Astrocyte of the spinal cord (primary cell): ENCODE results near the gene LOC101059915.
A peak's percentile ranks its signal among the peaks of the same experiment; 100 is the strongest.
"Not testable (repeated sequence)": the region's sequence is repeated elsewhere in the genome, so short reads cannot be mapped to it uniquely, and the experiment has no call there.

Source experiments
- DNase-seq: peaks from one replicate; pipeline ENCODE4 v3.0.0; 2011; ENCODE audit warnings: low read depth, low spot score
- H3K4me3 ChIP-seq: 2 replicates; pipeline ENCODE4 v1.5.1; 2011; ENCODE audit warnings: low read depth, mild to moderate bottlenecking, low read length, moderate library complexity
- in situ Hi-C: cut with HindIII; loops from 2 replicates; pipeline ENCODE4 v1.10.0; 2017; ENCODE audit warnings: low sequenced_read_pairs
- TF ChIP-seq, protein P1 (sequence below): IDR thresholded peaks from 2 replicates; pipeline ENCODE4 v1.5.1; 2012; ENCODE audit warnings: low read depth, mild to moderate bottlenecking, low read length, inconsistent platforms

Gene LOC101059915

DNA sequence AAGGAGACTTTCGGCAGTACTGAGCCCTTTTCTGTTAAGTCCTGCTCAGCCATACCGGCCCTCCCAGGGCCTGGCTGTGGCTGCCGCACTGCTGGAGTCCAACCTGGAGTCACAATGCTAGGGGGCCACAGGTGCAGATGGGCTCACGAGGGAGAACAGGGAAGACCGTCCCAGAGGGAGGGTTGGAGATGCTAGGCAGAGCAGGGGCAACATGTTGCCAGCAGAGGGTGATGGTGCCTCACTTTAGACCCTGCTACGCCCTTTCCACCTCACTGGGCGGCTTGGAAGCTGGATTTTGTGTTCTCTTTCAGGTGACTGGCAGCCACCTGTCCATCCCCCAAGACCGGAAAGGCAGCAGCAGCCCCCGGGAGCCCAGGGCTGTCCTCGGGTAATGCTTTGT is 2.6 kb downstream of the LOC101059915 start:
- DNase-seq, H3K4me3 ChIP-seq, in situ Hi-C loops: not testable (repeated sequence)
- TF ChIP-seq, protein P1, sequence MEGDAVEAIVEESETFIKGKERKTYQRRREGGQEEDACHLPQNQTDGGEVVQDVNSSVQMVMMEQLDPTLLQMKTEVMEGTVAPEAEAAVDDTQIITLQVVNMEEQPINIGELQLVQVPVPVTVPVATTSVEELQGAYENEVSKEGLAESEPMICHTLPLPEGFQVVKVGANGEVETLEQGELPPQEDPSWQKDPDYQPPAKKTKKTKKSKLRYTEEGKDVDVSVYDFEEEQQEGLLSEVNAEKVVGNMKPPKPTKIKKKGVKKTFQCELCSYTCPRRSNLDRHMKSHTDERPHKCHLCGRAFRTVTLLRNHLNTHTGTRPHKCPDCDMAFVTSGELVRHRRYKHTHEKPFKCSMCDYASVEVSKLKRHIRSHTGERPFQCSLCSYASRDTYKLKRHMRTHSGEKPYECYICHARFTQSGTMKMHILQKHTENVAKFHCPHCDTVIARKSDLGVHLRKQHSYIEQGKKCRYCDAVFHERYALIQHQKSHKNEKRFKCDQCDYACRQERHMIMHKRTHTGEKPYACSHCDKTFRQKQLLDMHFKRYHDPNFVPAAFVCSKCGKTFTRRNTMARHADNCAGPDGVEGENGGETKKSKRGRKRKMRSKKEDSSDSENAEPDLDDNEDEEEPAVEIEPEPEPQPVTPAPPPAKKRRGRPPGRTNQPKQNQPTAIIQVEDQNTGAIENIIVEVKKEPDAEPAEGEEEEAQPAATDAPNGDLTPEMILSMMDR: peak; percentile 38

DNA sequence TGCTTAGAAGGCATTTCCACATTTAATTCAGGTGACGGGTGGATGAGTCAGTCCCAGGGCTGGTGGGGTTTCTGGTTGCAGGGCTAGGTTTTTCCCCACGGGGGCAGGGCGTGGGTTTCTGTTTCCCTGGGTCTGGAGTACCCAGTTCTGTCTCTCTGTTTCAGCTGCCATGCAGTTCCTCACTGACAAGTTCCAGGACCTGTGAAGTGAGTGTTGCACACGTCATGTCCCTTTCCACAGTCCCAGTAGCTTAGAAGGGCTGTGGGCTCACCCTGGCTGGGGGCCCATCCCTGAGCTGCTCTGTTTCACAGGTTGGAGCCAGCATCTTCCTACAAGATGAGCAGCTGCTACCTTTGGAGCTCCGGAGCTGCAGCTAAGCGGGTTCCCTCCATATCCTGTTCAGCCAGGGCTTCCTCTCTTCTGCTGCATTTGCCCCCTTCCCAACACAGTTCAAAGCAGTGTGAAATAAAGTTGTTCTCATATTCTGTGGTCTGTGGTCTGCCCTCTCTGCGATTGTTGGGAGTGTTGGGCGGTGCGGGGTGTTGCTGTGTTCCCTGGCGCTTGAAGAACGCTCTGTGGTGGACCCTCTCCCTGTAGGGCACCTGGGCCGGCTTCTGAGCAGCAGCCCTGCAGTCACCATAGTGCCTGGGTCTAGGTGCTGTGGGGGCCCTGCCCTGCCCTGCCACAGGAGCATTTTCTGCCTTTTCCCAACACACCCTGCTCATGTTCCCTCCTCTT is 3.9 kb downstream of the LOC101059915 start:
- in situ Hi-C loops: no loop called here
- no peak for DNase-seq
- TF ChIP-seq, protein P1: no peak
- no peak overlapping the region for H3K4me3 ChIP-seq

DNA sequence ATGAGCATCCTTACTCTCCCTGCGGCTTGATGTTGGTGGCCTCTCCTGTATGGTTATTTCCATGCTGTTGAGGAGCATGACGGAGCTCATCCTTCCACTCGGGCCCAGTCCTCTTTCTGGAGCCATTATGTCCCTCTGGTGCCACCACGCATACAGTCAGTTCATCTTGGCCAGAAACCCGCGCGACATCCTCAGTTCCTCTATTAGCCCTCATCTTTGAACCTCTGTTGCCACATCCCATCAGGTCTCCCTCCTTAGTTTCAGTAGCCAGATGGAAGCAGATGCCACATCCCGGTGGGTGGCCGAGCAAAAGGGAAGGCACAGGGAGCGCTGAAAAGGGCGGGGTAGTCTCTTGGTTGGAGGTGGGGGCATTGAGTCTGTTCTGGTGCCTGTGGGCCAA is 4.6 kb downstream of the LOC101059915 start:
- no peak for DNase-seq
- in situ Hi-C loops: no loop called here

DNA sequence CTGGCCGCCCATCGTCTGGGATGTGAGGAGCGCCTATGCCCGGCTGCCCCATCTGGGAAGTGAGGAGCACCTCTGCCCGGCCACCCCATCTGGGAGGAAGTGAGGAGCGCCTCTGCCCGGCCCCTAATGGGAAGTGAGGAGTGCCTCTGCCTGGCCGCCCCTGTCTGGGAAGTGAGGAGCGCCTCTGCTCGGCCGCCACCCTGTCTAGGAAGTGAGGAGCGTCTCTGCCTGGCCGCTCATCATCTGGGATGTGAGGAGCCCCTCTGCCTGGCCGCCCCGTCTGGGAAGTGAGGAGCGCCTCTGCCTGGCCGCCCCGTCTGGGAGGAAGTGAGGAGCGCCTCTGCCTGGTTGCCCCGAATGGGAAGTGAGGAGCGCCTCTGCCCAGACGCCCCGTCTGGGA is 8.3 kb downstream of the LOC101059915 start:
- DNase-seq, H3K4me3 ChIP-seq, in situ Hi-C loops: not testable (repeated sequence)

More for the DNA sequence above, 4.6 kb downstream of the LOC101059915 start:
- TF ChIP-seq, protein P1: no peak
- no peak overlapping the region for H3K4me3 ChIP-seq

DNA sequence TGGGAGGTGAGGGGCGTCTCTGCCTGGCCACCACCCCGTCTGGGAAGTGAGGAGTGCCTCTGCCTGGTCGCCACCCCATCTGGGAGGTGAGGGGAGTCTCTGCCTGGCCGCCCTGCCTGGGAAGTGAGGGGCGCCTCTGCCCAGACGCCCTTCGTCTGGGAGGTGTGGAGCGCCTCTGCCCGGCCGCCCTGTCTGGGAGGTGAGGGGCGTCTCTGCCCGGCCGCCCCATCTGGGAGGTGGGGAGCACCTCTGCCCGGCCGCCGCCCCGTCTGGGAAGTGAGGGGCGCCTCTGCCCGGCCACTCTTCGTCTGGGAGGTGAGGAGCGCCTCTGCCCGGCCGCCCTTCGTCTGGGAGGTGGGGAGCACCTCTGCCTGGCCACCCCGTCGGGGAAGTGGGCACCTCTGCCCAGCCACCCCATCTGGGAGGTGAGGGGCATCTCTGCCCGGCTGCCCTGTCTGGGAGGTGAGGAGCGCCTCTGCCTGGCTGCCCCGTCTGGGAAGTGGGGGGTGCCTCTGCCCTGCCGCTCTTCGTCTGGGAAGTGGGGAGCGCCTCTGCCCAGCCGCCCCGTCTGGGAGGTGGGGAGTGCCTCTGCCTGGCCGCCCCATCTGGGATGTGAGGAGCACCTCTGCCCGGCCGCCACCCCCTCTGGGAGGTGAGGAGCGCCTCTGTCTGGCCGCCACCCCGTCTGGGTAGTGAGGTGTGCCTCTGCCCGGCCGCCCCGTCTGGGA is 8.9 kb downstream of the LOC101059915 start:
- in situ Hi-C loops, H3K4me3 ChIP-seq, DNase-seq: not testable (repeated sequence)

DNA sequence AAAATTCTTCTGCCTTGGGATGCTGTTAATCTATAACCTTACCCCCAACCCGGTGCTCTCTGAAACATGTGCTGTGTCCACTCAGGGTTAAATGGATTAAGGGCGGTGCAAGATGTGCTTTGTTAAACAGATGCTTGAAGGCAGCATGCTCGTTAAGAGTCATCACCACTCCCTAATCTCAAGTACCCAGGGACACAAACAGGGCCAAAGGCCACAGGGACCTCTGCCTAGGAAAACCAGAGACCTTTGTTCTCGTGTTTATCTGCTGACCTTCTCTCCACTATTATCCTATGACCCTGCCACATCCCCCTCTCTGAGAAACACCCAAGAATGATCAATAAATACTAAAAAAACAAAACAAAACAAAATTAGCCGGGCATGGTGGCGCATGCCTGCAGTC is 9.8 kb downstream of the LOC101059915 start:
- H3K4me3 ChIP-seq, in situ Hi-C loops, DNase-seq: not testable (repeated sequence)

DNA sequence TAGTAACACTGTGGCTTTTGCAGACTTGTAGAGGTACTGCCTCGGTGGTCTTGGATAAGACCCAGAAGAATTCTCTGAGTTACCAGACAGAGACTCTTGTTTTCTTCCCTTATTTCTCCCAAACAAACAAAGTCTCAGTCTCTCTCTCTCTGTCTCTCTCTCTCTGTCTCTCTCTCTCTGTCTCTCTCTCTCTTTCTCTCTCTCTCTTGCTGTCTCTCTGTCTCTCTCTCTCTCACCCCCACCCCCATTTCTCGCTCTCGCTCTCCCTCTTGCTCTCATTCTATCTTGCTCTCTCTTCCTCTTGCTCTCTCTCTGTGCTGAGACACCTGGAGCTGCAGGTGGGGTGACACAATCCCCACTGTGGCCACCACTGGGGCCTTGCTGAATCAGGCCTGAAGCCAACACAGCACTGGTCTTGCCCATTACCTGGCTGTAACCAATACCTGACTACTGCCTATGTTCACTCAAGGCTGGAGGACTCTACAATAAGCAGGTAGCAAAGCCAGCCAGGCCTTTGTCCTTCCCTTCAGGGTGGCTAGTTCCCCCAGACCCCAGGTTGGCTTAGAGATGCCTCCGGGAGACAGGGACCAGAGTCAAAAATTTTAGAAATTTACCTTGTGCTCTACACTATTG is 12.3 kb downstream of the LOC101059915 start:
- TF ChIP-seq, protein P1: no peak
- in situ Hi-C loops: no loop called here
- no peak overlapping the region for H3K4me3 ChIP-seq
- DNase-seq: no peak

DNA sequence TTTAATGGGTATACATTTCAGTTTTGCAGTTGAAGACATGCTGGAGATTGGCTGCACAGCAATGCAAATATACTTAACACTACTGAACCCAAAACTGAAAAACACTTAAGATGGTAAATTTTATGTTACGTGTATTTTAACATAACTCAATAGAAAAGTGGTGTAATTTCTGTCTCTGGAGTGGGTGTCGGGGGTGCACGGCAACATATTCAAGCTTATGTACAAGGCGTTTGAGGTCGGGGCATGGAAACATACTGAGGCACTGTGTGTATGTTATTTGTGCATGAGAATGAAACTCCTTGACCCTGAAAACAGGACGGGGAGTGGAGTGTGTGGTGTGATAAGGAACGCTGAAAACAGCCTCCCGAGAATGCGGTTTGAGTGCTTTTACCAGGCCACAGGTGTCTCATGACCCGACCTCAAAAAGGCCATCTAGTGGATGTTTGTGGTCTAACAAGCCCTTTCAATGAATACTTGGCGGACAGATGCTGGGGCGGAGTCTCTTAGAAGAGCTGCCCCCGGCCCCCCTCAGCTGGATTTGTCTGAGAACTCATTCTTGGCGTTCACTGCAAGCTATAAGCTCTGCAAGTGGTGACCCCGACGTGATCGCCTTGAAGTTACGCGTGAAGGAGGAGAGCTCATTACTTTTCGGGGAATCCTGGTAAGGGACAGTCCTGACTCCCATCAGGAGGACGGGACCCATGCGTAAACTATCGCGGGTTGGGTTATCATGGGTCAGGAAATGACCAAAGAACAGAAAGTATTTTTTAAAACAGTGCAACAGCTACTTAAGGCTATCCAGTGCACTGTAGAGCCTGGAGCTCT is 29.5 kb downstream of the LOC101059915 start:
- DNase-seq: not testable (repeated sequence)

DNA sequence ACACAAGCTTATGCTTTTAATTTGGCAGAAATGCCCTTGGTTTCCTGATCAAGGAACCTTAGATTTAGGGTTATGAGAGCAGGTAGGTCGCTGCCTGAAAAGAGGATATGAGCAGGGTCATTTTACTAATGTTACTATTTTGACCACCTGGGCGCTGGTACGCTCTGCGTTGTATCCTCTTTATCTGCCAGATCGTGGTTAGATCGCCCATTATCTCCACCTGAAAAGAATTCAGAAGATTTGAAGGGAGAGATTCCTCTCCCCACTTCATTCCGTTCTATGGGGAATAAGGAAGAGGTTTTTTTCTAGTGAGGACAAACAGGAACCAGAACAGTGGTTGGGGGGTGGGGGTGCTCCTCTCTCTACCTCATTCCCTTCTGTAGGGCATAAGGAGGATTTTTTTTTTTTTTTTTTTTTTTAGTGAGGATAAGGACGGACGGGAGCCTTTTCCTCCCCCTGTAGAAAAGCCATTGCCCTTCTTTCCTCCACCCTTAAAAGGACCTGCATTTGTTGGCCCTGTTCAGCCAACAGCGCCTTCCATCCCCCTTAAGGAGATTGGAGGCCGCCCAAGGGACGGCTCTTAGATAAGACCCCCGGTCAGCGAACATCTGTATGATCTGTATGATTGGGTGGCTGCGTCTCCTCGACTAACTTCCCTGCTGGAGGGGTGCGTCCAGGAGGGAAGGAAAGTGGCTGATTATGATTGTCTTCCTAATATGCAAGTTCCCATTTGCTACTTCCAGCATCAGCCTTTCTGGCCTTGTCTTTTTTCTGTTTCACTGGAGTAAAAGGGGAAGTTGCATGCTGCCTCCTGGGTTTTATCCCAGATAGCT is 30.3 kb downstream of the LOC101059915 start:
- in situ Hi-C loops, DNase-seq, H3K4me3 ChIP-seq: not testable (repeated sequence)

More for the DNA sequence above, 29.5 kb downstream of the LOC101059915 start:
- in situ Hi-C loops, H3K4me3 ChIP-seq: not testable (repeated sequence)

DNA sequence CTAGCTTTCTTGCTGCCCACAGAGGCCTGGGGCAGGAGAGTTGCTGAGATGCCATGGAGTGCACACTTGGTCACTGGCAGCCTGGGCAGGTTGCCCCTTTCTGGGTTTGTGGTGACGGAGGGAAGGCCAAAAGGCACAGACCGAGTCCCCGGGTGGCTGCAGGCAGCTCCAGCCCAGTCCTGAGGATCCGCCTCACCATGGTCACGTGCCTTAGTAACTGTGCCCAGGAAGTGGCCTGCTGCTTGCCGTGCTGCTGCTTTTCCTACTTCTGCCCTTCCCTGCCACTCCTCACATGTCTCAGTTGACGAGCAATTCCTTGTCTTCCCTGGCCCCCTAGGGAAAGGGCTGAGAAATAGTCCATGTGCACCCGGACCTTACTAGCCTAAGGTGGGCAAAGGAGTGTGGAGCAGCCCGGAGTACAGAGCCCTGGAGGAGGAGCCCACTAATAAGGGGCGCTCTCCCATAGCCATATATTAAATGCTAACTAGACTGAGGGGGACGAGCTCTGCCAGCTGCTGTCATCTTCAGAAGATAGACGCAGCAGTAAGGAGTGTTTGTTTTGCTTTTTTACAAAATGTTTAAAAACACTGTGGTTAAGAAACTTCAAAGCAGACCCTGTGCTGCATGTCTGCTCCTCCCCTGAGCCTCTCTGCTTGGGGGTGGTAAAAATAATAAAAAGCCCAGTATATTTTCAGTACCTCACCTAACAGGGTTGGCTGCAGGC is 31.1 kb downstream of the LOC101059915 start:
- DNase-seq, in situ Hi-C loops, H3K4me3 ChIP-seq: not testable (repeated sequence)
